HCT116 (cell line): ENCODE data around the gene ALDH8A1. TPM values are rescaled to one million over a fixed set of nuclear protein-coding genes. Genes with fewer than 3 reads are reported as not detected.

Experiments used
- ATAC-seq: fragments of 200-7000 bp; cut with Tn5 transposase; 2 replicates; pipeline ENCODE4 v1.9.1; 2020; ENCODE audit warnings: mild to moderate bottlenecking, moderate library complexity
- BruUV-seq: library from RNA; stranded (reverse); fragments of 400-500 nt; replicated peaks from 2 replicates; lab custom pipeline; 2021; lab: Mats Ljungman, UMichigan
- CTCF ChIA-PET: fragments of 300-600 bp; sonication (Branson Sonifier 250); formaldehyde crosslinking; loops from one replicate; lab custom pipeline; 2021; ENCODE audit warnings: antibody characterized with exemption; lab: Charles Lee
- POLR2A ChIA-PET: fragments of 300-600, 350-600 bp; sonication (Branson Sonifier 250); formaldehyde crosslinking; loops from one replicate; lab custom pipeline; 2021; ENCODE audit warnings: antibody characterized with exemption; lab: Charles Lee
- RAD21 ChIA-PET, 2 experiments: fragments of 300-600 bp; sonication (Branson Sonifier 250); formaldehyde crosslinking; loops; one replicate each; lab custom pipeline; 2023; ENCODE audit warnings: low total read pairs in 2 of 2; ENCODE audit not compliant: uncharacterized antibody in 2 of 2, unreplicated experiment in 2 of 2, low non-redundant PET in 1 of 2; lab: Charles Lee
- DNase-seq: peaks from one replicate; pipeline ENCODE4 v3.0.0-alpha.2; 2010; ENCODE audit warnings: low read depth, low spot score
- H2AFZ ChIP-seq: fragments of 200-600 bp; shearing (Covaris generic), sonication (generic); 2 replicates; pipeline ENCODE4 v1.6.1; 2017; ENCODE audit warnings: low read depth, mixed run types, mixed read lengths, antibody characterized with exemption, low read length; ENCODE audit not compliant: poor library complexity, severe bottlenecking
- H3K27ac ChIP-seq: 2 replicates; pipeline ENCODE4 v1.5.1; 2012; ENCODE audit warnings: low read depth, low read length
- H3K27me3 ChIP-seq: fragments of 200-600 bp; sonication (generic); 2 replicates; pipeline ENCODE4 v1.6.1; 2016; ENCODE audit warnings: mixed run types, low read length, mixed read lengths; ENCODE audit not compliant: insufficient read depth
- H3K36me3 ChIP-seq, 2 experiments: fragments of 200-500 bp in 1 of 2; fragments of 200-600 bp in 1 of 2; sonication (Bioruptor generic) in 1 of 2; sonication (generic) in 1 of 2; 2 replicates each; pipeline versions ENCODE4 v1.5.1 to v1.6.1; 2014 to 2016; ENCODE audit warnings: low read length in 2 of 2, inconsistent platforms in 1 of 2, mixed read lengths in 1 of 2, mixed run types in 1 of 2; ENCODE audit not compliant: insufficient read depth in 2 of 2, control insufficient read depth in 1 of 2
- H3K4me1 ChIP-seq, 2 experiments: fragments of 200-600 bp in 1 of 2; sonication (generic) in 1 of 2; 2 replicates each; pipeline versions ENCODE4 v1.5.1 to v1.6.1; 2012 to 2017; ENCODE audit warnings: low read length in 2 of 2, inconsistent platforms in 1 of 2, mild to moderate bottlenecking in 1 of 2, mixed read lengths in 1 of 2, mixed run types in 1 of 2, moderate library complexity in 1 of 2; ENCODE audit not compliant: insufficient read depth in 2 of 2, control insufficient read depth in 1 of 2
- H3K4me2 ChIP-seq: fragments of 200-600 bp; sonication (generic); 2 replicates; pipeline ENCODE4 v1.6.1; 2017; ENCODE audit warnings: mixed run types, low read length, mixed read lengths
- H3K4me3 ChIP-seq, 2 experiments: fragments of 200-600 bp in 1 of 2; sonication (generic) in 1 of 2; replicated peaks in 1 of 2; 2 replicates each; pipeline ENCODE4 v1.5.1; 2011 to 2016; ENCODE audit warnings: low read length in 2 of 2, control low read depth in 1 of 2, low read depth in 1 of 2, mild to moderate bottlenecking in 1 of 2, mixed read lengths in 1 of 2, mixed run types in 1 of 2
- H3K79me2 ChIP-seq: fragments of 200-600 bp; sonication (generic); 2 replicates; pipeline ENCODE4 v1.6.1; 2017; ENCODE audit warnings: mild to moderate bottlenecking, mixed run types, low read length, moderate library complexity, mixed read lengths; ENCODE audit not compliant: insufficient read depth
- H3K9ac ChIP-seq: fragments of 200-600 bp; sonication (generic); 2 replicates; pipeline ENCODE4 v1.6.1; 2016; ENCODE audit warnings: low read length, mixed read lengths
- H3K9me2 ChIP-seq: fragments of 200-600 bp; sonication (generic), shearing (Covaris generic); 2 replicates; pipeline ENCODE4 v1.6.1; 2017; ENCODE audit warnings: mixed run types, mild to moderate bottlenecking, moderate library complexity; ENCODE audit not compliant: insufficient read depth
- H3K9me3 ChIP-seq, 2 experiments: fragments of 200-500 bp in 1 of 2; fragments of 200-600 bp in 1 of 2; sonication (Bioruptor generic) in 1 of 2; sonication (generic) in 1 of 2; 2 replicates each; pipeline ENCODE4 v1.6.1; 2014 to 2017; ENCODE audit warnings: low read length in 2 of 2, mixed read lengths in 2 of 2, inconsistent platforms in 1 of 2, low read depth in 1 of 2, mild to moderate bottlenecking in 1 of 2, mixed run types in 1 of 2, moderate library complexity in 1 of 2; ENCODE audit not compliant: control insufficient read depth in 1 of 2, insufficient read depth in 1 of 2
- H4K20me1 ChIP-seq: fragments of 200-600 bp; sonication (generic), shearing (Covaris generic); 2 replicates; pipeline ENCODE4 v1.6.1; 2017; ENCODE audit warnings: mixed run types, mild to moderate bottlenecking, moderate library complexity; ENCODE audit not compliant: insufficient read depth
- ATF3 ChIP-seq: IDR thresholded peaks from 2 replicates; pipeline ENCODE4 v1.6.1; 2012
- CEBPB ChIP-seq: IDR thresholded peaks from 2 replicates; pipeline ENCODE4 v1.6.1; 2012; ENCODE audit warnings: low read depth
- FOSL1 ChIP-seq: IDR thresholded peaks from 2 replicates; pipeline ENCODE4 v1.6.1; 2012; ENCODE audit warnings: low read depth
- JUND ChIP-seq: IDR thresholded peaks from 2 replicates; pipeline ENCODE4 v1.6.1; 2012
- POLR2AphosphoS5 ChIP-seq: IDR thresholded peaks from 2 replicates; pipeline ENCODE4 v1.6.1; 2011; ENCODE audit warnings: mild to moderate bottlenecking, low read depth, low read length, moderate library complexity
- RAD21 ChIP-seq: IDR thresholded peaks from 2 replicates; pipeline ENCODE4 v1.6.1; 2012; ENCODE audit warnings: low read depth, mild to moderate bottlenecking
- SIN3A ChIP-seq: IDR thresholded peaks from 2 replicates; pipeline ENCODE4 v1.6.1; 2012; ENCODE audit warnings: low read depth
- SRF ChIP-seq: IDR thresholded peaks from 2 replicates; pipeline ENCODE4 v1.6.1; 2012; ENCODE audit warnings: low read depth
- TCF7L2 ChIP-seq: IDR thresholded peaks from 2 replicates; pipeline ENCODE4 v1.7.0; 2011; ENCODE audit warnings: borderline replicate concordance, inconsistent platforms; ENCODE audit not compliant: insufficient read depth, insufficient read length; ENCODE audit errors: extremely low read depth
- ZBTB33 ChIP-seq: IDR thresholded peaks from 2 replicates; pipeline ENCODE4 v1.6.1; 2011; ENCODE audit warnings: mild to moderate bottlenecking, low read length, moderate library complexity; ENCODE audit not compliant: insufficient replicate concordance; ENCODE audit errors: extremely low read depth
- ZFX ChIP-seq: fragments of 450-650 bp; IDR thresholded peaks from 2 replicates; pipeline ENCODE4 v1.6.1; 2017
- ZNF274 ChIP-seq: fragments of 200-500 bp; sonication (Bioruptor generic); IDR thresholded peaks from 2 replicates; pipeline ENCODE4 v1.6.1; 2014; ENCODE audit warnings: mild to moderate bottlenecking, low read depth, low read length, inconsistent platforms
- intact Hi-C: fragments of 100-400 bp; cut with micrococcal nuclease; formaldehyde crosslinking; loops from 2 replicates; pipeline ENCODE4 v1.10.0; 2022
- total RNA-seq: library from RNA; stranded (reverse); gene quantifications from one replicate; pipeline ENCODE4 v1.2.1, GENCODE V29; 2021; ENCODE audit not compliant: unreplicated experiment

The ALDH8A1 gene
- total RNA-seq, 1 experiment from 2014 or later, result 1.4 TPM

- CTCF ChIA-PET, result no interaction called here
- RAD21 ChIA-PET, result no interaction called here
- BruUV-seq, result no TSS peak
- ATAC-seq (no peak), DNase-seq (no peak)
- no peaks in the 10 kb centered on the region for H3K4me1 ChIP-seq
- H3K9me2 ChIP-seq, result no peaks in the 10 kb centered on the region
- H4K20me1 ChIP-seq, result no peaks in the 10 kb centered on the region
- no peaks in the 10 kb centered on the region for H3K27me3 ChIP-seq
- no peaks in the 10 kb centered on the region for H3K9me3 ChIP-seq
- no peaks in the 10 kb centered on the region for H3K36me3 ChIP-seq
- no peak overlapping the region for H3K4me3 ChIP-seq
- H2AFZ ChIP-seq, result no peak overlapping the region
- intact Hi-C loops, result no loop called here
- H3K79me2 ChIP-seq, result no peaks in the 10 kb centered on the region
- H3K4me2 ChIP-seq, result no peak overlapping the region
- H3K9ac ChIP-seq, result no peak overlapping the region
- POLR2A ChIA-PET, result no interaction called here
- H3K27ac ChIP-seq, result no peak overlapping the region
- TF ChIP-seq SRF, result no peak
- no peak for TF ChIP-seq RAD21
- no peak for TF ChIP-seq FOSL1
- TF ChIP-seq ZFX, result no peak
- TF ChIP-seq JUND, result no peak
- TF ChIP-seq ZNF274, result no peak
- no peak for TF ChIP-seq CEBPB
- TF ChIP-seq TCF7L2, result no peak
- TF ChIP-seq SIN3A, result no peak
- no peak for TF ChIP-seq ATF3
- no peak for TF ChIP-seq POLR2AphosphoS5
- TF ChIP-seq ZBTB33, result no peak
Measured at GRCh38 chr6:134934793-134935485, 15.0 kb downstream of the ALDH8A1 start.
